GM21576 (cell line): ENCODE measurements around the gene PNMA6E.
"Not testable (repeated sequence)": the region's sequence is repeated elsewhere in the genome, so short reads cannot be mapped to it uniquely, and the experiment has no call there.

Source experiments
- ATAC-seq: cut with Tn5 transposase; IDR thresholded peaks from one replicate; pipeline ENCODE4 v1.9.1; 2021; ENCODE audit warnings: mild to moderate bottlenecking, moderate library complexity; ENCODE audit not compliant: unreplicated experiment

The PNMA6E gene

GRCh38 chrX:153409414-153410101 lies 8.4 kb upstream of the PNMA6E start:
- ATAC-seq: no peak

- no peak for ATAC-seq
These were observed 7.8 kb upstream of the PNMA6E start for GRCh38 chrX:153408871-153409351.

- ATAC-seq: no peak
These were observed 7.1 kb upstream of the PNMA6E start for GRCh38 chrX:153408221-153408721.

- ATAC-seq: no peak
These were observed 6.6 kb upstream of the PNMA6E start for GRCh38 chrX:153407736-153408135.

GRCh38 chrX:153406903-153407302 lies 5.8 kb upstream of the PNMA6E start:
- no peak for ATAC-seq

- ATAC-seq: no peak
These were observed 4.9 kb upstream of the PNMA6E start for GRCh38 chrX:153406011-153406410.

DNA sequence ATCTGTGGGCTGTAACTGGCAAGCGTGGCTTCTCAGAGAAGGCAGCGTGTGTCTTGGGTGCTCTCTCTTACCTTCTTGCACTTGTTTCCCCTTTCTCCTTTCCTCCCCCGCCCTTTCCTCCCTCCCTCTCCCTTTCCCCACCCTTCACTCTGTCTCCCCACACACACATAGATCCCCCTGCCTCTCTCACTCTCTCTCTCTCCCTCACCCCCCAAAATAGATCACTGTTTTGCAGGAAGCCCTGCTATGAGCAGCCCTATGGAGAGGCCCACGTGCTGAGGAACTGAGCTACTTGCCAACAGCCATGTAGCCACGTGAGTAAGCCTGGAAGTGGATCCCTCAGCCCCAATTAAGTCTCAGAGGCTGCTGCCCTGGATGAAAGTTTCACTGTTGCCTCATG lies 4.3 kb upstream of the PNMA6E start:
- ATAC-seq: no peak

GRCh38 chrX:153404333-153404732 lies 3.2 kb upstream of the PNMA6E start:
- ATAC-seq: not testable (repeated sequence)

- peak; percentile 62 for ATAC-seq
These were observed 711 bp downstream of the PNMA6E start for GRCh38 chrX:153400146-153401132.

DNA sequence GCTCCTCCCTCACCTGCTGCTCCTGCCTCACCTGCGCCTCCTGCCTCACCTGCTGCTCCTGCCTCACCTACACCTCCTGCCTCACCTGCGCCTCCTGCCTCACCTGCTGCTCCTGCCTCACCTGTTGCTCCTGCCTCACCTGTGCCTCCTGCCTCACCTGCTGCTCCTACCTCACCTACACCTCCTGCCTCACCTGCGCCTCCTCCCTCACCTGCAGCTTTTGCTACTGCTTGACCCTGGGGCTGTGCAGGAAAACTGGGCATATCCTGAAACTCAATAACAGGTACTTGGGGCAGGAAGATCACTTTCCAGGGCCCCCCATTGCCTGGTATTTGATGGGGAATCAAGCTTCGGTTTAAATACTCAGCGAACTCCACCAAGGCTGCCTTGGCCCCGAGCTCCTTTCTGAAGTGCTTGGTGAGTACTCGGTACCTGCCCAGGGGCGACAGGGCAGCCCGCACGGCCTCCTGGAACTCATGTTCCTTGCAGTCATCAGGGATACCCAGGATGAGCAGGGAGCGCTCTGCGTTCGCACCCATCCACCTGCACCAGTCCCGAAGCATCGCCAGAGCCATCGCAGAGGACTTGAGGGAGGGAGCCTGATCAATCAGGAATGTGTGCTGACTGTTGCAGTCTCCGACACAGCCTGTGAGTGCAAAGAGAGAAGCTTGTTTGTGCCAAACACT lies 2.7 kb downstream of the PNMA6E start:
- no peak for ATAC-seq

- no peak for ATAC-seq
These were observed 3.7 kb downstream of the PNMA6E start for GRCh38 chrX:153397256-153397960.

GRCh38 chrX:153396320-153397195 lies 4.6 kb downstream of the PNMA6E start:
- no peak for ATAC-seq

GRCh38 chrX:153395613-153396319 lies 5.4 kb downstream of the PNMA6E start:
- no peak for ATAC-seq

DNA sequence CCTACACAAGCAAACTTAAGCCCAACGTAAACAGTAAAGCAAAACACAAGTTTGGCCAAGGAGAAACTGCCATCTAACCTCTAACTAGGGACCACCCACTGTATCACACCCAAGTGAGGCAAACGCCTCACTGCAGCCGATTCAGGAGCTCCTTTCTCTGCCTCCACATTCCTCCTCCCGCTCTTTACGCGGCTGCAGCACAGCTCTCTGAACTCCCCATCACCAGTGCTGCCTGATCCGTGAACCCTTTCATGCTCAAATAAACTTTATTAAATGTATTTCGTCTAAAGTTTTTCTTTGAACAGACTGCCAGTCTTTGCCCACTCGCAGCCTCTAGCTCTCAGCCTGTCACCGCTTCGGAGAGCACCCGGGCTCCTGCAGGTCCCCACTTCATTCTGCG lies 6.5 kb downstream of the PNMA6E start:
- no peak for ATAC-seq

DNA sequence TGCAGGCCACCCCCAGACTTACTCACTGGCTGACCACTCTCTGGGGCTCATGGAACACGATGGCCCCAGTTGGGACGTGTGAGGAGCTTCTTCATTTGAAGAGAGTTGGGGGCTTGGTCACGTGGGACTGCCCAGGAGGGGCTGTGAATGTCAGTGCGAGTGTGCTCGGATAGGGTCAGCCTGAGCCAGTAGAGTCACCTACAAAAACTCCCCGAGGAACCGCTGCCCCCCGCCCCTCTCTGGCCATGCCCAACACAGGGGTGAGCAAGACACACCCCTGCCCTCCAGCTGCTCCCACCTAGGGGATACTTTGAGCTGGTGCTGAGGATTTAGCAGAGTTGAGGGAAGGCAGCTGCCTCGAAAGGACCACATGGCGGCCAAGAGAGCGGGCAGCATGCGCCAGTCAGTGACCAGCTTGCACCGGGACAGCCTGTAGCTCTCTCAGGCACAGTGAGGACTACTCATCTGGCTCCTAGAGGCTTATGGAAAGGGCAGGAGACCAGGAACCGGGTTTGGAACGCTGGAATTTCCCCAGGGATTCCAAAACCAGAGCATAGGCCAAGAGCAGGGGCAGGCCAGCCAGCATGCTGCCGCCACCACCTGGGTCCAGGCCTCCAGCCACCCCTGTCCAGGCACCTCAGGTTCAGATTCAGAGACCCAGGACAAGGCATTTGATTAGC lies 8.4 kb downstream of the PNMA6E start:
- ATAC-seq: no peak

- ATAC-seq: not testable (repeated sequence)
These were observed 11.7 kb downstream of the PNMA6E start for GRCh38 chrX:153389460-153389768.

GRCh38 chrX:153388722-153389459 lies 12.3 kb downstream of the PNMA6E start:
- ATAC-seq: no peak
